ENCODE data around the gene GAS2.
"Not testable (repeated sequence)": the region's sequence is repeated elsewhere in the genome, so short reads cannot be mapped to it uniquely, and the experiment has no call there.

GAS2 gene

DNA sequence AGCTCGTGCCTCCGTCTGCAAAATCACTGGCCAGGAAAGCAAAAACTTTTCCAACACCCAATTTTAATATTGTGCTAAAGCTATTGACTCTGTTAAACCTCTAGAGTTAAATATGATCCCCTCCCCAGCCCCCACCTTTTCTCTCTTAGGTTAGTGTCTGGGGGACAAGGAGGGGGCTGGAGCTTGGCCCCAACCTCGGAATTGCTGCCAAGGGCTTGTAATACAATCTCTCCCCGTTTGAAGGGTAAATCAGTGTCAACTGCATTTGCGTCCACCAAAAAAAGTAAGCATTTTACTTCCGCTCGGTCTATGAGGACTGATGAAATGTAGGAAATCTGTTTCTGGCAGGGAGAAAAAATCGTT is at the start of gene GAS2:
GAS2 (plus strand) TSS at position 287 of the 363 bp plus-strand sequence. CDS start 8,259 bp downstream, outside the sequence.
- no peak for DNase-seq (ENCODE audit: low read depth in 2 of 2)

DNA sequence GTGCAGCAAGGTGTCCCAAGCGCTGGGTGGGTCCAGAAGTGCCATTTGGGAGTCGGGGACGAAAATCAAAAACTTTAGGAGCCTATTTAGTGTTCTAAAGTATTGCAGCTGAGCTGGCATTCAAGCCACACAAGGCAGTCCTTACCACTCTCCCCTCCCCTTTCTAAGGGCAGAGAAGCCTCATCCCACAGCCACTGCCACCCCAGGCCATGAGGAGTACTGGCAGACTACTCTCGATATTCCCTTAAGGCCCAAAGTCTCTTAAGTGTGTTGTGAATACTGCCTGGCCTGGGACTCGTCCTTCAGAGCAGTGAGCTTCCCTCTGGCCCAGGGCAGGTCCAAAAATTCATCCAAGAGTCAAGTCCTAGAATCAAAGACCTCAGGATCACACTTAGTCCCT is 48.5 kb upstream of the GAS2 start:
- no peak for DNase-seq (ENCODE audit: low read depth in 2 of 2)

DNA sequence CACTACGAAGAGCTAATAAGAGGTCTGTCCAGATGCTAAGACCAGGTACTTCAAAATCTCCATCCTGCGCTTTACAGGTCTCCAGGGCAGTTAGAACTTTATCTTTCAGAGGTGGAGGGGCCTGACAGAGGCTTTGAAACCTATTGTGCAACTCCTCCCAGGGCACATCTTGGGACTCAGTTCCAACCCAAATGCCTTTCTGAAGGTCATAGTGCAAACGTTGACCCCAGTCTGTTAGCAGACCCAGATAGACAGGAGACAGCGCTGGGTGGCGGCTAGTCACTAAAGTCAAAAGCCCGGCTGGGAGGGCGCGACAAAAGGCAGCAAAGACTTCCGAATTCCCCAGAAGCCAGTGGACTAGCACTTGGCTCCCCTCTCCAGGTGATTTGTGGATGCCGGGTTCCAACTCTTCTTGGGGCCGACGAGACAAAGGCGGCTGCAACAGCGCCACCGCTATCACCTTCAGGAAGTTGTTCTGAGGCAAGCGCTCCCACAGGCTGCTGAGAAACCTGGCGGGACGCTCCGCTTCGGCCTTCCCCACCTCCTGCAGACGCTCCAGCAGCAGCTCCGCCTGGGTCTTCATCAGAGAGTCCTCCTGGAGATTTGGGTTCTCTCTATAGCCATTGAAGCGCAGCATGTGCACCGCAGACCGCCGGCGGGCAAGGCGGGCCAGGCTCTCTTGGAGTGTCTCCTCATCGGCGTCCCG is 41.5 kb upstream of the GAS2 start:
- peak; percentile 34 to 42 for DNase-seq (ENCODE audit: low read depth in 2 of 2)

DNA sequence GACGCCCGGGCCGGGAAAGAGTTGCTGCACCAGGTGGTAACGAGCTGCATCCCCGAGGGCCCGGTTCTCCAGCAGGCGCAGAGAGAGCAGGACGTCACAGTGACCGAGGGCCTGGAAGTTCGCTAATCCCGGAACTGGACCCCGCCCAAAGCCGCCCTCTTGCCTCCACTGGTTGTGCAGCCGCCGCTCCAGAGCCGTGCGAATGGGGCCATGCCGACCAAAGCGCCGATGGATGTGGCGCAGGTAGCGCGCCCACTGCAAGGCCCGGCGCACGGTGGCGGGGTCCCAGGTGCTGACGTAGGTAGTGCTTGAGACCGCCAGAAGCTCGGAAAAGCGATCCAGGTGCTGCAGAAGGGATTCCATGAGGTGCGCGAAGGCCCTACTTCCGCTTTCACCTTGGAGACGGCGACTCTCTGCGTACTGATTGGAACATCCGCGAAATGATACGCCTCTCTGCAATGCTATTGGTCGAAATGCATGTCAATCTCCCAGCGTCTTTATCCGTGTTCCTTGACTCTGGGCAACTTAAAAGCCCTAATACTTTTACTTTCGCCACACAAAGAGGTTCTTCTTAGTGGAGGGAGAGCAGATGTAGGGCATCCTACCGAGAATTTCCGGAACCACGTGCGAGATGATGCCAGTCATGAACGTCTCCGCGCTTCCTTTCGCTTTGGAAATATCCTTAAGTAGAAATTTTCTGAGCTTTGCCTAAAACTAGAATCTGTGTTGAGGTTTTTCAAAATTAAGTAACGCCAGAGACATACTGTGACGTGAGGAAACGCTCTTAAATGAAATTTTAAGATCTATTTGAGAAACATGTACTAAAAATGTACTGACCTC is 40.7 kb upstream of the GAS2 start, which contains the start of gene FANCF:
FANCF (minus strand) TSS at position 376 of the 840 bp plus-strand sequence; CDS start at position 363, 13 bp downstream.
- peak; percentile 57 to 79 for DNase-seq (ENCODE audit: low read depth in 2 of 2)

DNA sequence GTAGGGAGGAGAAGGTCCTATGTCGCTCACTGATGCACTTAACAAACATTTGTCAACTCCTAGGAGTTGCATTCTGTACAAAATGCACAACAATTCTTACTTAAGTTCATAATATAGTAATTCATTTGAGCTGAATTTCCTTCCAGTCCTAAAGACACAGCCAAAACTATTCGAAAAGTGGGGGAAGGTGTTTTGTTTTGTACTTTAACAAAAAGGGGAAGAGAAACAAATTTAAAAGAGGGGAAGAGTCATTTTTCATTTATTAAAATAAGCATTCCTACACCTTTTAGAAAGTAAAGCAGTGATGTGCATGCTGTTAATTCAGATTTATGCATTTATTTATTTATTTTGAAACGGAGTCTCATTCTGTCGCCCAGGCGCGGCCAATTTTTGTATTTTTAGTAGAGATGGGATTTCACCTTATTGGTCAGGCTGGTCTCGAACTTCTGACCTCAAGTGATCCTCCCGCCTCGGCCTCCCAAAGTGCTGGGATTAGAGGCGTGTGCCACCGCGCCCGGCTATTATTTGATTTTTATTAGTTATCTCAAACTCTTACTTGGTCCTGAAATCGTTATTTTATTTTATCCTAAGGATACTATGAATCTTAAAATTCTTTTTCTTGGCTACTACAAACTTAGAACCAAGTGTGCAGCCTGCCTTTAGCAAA is 39.7 kb upstream of the GAS2 start:
- DNase-seq (ENCODE audit: low read depth in 2 of 2): no peak

DNA sequence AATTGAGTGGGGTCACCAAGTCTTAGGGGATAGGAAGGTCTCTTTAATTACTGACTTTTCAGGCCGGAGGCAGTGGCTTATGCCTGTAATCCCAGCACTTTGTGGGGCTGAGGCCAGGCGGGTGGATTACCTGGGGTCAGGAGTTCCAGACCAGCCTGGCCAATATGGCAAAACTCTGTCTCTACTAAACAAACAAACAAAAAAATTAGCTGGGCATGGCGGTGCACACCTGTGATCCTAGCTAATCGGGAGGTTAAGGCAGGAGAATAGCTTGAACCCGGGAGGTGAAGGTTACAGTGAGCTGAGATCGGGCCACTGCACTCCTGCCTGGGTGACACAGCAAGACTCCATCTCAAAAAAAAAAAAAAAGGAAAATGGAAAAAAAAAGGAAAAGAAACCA is 39.0 kb upstream of the GAS2 start:
- no peak for DNase-seq (ENCODE audit: low read depth in 2 of 2)

DNA sequence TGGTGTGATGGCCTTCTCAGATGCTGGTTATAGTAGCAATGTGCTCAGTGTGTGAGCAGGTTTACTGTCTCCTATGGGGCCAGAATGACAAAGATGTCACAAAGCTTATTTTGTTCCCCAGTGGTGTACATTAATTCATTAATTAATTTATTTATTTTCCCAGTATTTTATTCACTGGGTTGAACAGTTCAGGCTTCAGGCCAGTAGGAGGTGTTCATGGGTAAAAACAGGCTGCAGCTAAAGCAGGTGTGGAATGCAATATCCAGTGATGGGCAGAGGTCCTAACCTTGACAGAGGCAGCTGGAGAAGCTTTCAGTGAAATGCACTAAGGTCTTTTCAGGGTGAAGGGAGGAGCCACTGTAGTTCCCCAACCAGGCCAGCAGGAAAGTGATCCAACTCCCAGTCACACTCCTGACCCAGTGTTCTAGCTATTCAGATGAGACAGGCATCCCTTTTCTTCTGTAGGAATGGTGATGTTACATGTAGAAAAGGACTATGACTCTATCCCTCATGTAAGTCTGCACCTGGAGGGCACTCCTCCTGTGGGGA is 33.0 kb upstream of the GAS2 start:
- DNase-seq (ENCODE audit: low read depth in 2 of 2): no peak

DNA sequence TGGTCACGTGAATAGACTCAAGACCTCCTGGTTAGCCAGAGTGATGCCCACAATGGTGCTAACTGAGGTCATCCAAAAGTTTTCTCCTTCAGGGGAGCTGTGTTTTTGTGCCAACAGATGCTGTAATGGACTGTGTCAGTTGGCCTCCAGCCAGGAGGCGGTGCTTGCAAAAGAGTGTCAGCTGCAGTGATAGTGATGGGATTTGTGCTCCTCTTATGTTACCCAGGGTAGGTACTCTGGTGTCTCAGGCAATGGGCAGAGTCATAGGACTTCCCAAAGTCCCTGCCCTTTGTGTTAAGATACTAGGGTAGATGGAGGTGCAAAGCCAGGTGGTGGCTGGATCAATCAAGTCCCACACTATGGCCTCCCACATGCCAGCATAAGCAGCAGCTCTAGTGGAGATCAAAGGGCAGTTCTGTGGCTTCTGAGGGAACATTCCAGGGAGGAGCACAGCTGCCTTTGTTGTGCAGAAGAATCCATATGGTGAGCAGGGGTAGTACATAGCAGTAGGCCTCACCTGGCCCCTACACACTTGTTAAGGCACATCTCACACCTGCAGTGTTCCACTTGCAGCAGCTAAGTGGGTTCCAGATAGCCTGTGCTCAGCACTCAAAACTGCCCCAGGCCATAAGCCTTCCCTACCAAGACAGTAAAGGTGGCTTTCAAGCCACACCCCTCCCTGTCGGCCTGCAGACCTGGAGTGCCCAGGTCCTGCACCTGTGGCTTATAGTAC is 31.3 kb upstream of the GAS2 start:
- no peak for DNase-seq (ENCODE audit: low read depth in 2 of 2)

DNA sequence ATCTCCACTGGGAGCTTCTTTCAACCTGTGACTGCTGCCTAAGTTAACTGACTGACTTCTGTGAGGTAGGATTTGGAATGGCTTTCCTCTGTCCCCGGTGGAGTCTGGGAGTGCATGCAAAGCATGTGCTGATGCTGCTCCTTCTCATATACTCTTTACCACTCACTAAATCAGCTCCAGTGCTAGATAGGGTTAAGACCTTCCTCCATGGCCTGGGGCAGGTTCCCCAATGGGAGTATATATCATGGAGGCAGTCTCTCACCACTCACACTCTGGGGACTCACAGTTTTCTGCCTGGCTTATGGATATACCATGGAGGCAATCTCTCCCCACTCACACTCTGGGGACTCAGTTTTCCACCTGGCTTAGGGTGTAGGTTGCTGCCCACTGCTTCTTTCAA is 30.7 kb upstream of the GAS2 start:
- DNase-seq (ENCODE audit: low read depth in 2 of 2): no peak

DNA sequence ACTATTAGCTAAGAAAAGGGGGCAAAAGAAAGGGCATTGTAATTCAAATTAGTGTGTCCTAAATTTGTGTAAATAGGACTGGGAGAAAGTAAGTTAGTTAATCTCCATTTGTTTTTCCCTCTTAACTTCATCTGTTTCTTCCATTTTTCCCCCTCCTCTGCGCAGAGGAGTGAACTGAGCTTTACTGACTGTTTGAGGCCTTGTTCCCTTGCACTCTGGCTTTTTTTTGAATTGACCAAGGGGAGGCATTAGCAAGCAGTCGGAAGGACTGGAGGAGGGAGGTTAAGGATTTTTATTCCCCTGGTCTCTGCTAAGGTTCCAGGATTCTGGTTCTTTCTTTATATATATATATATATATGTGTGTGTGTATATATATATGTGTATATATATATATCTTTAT is 25.5 kb upstream of the GAS2 start:
- DNase-seq (ENCODE audit: low read depth in 2 of 2): no peak

DNA sequence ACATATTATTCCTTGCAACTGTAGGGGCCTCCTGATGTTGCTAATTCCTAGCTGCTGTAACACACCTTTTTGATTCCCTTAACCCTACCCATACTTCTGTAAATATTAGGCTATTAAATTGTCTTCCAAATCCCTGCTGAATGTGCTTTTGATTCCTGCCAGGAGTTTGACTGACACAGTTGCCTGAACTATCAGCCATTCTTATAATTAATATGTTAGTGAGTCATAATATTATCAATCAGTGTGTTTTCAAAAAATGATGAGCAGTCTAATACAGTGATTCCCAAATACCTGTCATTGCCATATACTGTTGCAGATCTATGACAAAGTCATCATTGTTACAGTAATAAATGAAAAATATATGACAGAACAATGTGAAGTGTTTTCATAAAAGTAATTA is 24.9 kb upstream of the GAS2 start:
- DNase-seq (ENCODE audit: low read depth in 2 of 2): no peak

DNA sequence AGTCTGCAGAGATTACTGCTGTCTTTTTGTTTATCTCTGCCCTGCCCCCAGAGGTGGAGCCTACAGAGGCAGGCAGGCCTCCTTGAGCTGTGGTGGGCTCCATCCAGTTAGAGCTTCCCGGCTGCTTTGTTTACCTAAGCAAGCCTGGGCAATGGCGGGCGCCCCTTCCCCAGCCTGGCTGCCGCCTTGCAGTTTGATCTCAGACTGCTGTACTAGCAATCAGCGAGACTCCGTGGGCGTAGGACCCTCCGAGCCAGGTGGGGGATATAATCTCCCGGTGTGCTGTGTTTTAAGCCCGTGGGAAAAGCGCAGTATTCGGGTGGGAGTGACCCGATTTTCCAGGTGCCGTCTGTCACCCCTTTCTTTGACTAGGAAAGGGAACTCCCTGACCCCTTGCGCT is 14.1 kb upstream of the GAS2 start:
- DNase-seq (ENCODE audit: low read depth in 2 of 2): not testable (repeated sequence)

DNA sequence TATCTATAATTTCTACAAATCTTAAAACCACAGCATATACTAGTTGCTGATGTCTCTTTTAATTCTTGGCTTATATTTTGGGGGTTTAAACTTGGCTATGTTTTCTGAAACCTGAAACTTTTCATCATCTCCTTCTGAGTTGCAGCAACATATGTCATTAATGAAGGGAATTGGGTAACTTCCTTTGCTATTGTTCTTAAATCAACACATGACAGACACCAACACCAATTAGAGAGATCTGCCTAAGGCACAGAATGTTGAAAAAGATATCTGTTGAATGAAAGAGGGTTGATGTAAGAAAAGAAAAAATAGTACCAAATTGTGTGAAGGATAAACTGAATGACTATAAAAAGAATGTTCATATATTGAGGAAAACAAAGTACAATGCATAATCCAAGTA is 10.3 kb upstream of the GAS2 start:
- no peak for DNase-seq (ENCODE audit: low read depth in 2 of 2)

DNA sequence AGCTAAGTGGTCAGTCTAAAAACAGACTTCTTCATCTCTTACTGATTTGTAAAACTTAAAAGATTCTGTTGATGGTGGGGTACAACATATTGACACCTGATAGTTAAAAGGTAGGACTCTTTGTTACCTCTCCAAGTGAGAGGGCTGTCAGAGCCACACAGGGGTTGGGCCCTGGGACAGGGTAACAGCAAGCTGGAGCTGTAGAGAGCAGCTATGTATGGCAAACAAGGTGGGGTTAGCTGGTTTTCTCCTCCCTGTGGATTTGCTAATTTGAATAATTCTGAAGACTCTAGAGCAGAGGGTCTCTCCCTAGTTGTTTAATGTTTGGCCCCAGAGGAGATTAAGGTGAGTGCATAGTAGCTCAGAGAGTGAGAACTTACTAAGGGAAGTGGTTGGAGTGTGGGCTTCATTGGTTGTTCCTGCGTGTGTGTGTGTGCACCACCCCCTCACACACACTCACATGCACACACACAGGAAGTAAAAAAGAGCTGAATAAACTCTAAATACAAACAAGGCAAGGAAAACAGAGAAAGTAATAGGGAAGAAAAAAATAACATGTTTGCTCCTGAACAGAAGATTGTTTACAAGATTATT is 9.2 kb upstream of the GAS2 start:
- DNase-seq (ENCODE audit: low read depth in 2 of 2): no peak

DNA sequence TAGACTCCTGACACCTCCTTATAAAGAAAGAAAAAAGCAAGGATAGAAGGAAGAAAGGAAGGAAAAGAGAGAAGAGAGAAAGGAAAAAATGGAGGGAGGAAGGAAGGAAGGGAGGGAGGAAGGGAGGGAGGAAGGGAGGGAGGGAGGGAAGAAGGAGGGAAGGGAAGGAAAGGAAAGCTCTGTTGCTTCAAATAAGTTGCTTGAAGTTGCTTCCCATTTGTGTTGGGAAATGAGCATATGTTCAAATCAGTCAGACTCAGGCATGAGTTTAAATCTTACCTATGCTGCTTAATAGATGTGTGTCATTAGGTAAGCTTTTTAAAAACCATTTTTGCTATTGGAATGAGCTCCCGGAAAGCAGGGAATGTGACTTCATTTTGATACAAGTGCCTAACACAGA is 6.6 kb upstream of the GAS2 start:
- no peak for DNase-seq (ENCODE audit: low read depth in 2 of 2)

DNA sequence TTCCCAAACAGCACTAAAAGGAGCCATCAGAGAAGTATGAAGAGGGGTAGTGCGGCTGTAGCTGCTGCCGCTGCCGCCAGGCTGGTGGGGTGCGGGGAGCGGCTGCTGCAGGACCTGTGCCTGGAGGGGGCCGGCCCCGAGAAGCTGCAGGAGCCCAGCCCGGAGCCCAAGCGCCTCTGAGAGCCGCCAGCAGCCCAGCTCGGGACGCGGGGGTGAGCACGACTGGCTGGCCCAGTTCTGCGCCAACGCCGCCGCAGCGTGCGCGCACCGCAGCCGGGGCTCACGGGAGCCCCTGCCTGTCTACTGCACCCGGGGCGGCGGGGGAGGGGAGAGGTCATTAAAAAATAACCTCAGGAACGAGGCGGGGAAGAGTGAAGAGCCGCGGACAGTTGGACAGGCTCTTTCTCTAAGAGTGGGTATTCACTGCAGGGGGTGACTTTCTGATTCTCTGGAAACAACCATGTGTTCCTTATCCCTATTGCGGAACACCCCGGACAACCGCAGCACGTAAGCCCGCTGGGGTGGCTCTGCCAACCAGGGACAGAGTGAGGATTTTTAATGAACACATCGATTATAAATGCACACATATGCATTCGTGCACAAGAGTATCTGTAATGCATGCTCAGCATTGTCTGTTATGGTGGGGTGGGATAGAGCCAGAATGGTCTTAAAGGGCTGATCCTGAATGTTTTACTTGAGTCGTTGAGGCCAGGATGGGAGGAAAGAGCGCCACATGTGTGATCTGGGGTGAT is 453 bp downstream of the GAS2 start:
- DNase-seq (ENCODE audit: low read depth in 2 of 2): peak in 1 of 2 donors; percentile 6

DNA sequence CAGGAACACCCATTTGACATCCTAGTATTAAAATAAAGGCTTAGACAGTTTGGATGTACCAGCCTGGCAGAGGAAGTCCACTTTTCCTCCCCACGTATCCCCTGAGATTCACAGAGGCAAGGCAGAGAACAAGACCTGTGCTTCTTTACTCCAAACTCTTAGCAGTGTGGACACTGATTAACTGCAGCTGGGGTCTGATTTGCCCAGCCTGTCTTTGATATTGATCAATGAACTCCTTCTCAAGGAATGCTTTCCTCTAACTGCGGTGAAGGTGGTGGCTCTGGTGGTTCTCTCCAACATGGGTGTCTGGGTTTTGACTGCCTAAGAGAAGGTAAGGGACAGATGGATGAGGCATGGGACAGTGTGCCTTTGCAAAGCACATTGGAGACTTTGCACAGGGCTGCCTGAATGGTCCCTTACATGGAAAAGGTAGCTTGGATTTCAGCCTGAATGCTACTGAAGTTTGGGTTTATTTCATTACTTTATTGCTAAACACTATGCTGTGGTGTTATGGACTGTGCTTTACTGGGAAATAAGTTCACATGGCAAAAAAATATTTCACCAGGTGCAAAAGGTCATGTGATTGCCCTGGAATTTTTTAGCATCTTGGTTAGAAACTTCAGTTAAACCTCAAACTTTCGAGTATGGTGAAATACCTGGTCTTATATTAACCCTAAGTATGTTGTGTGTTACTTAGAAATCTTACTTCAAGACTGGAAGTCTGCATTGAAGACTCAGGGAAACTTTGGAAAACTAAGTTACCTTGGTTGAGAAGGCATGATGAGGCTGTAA is 1.8 kb downstream of the GAS2 start:
- no peak for DNase-seq (ENCODE audit: low read depth in 2 of 2)

DNA sequence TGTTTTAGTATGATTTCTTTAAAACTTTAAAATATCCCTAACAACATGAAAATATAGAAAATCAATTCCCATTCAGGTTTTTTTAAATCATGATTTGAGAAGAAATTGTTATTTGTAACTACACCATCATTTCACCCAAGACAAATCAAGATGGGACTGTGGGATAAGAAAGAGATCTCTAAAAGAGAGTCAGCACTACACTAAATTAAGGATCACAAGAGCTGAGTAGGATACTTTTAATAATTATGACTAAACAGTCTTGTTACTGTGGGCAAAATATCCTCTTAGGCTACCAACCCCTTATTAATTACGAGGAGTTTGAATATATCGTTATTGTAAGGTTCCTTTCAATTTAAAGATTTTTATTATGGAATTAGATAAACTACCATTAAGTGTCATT is 3.0 kb downstream of the GAS2 start:
- no peak for DNase-seq (ENCODE audit: low read depth in 2 of 2)

DNA sequence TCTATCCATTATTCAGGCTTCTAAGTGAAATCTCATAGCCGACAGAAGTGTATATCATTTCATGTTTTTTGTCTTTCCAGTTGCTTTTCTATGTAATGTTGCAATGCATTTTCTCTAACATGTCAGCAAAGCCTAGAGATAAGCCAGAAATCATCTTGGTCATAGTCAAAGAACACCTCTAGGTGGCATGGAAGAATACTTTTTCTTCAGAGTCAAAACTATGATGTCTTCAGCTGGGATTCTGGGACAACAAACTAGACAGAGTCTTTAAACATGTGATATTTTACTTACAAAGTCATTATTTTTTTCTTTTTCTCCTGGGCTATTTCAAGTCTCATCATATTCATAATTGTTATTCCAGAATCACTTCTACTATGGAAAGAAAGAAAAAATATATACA is 4.4 kb downstream of the GAS2 start:
- DNase-seq (ENCODE audit: low read depth in 2 of 2): no peak

DNA sequence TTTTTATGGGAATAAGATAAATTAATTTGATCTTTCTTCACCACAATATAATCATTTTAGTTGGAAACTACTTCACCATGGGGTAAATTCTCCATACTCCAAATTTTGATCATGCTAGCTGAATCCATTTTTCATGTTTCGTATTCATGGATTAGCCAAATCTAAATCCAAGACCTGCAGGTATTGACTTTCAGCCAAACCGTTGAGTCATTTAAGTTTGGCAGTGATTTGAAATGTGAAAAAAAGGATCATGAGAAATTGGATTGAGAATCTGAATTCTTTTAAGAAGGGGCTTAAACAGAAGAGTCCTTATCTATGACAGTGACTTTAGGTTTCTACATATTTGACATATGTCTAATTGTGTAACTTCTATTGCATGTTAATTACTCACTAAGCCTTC is 5.3 kb downstream of the GAS2 start:
- no peak for DNase-seq (ENCODE audit: low read depth in 2 of 2)

Data from stimulated activated CD8-positive, alpha-beta memory T cell treated with anti-CD3 and anti-CD28 coated beads, Interleukin-2, amount 100 ng/mL, for 48 hours (primary cell).